Skeletal muscle tissue (tissue), 4 donors: ENCODE data around the gene PRSS35. TPM values are rescaled to one million over a fixed set of nuclear protein-coding genes. Genes with fewer than 3 reads are reported as not detected.
"Not testable (repeated sequence)": the region's sequence is repeated elsewhere in the genome, so short reads cannot be mapped to it uniquely, and the experiment has no call there.

ENCODE experiments used
- H3K27ac ChIP-seq: one replicate; pipeline ENCODE4 v1.7.0; 2013; ENCODE audit warnings: mild to moderate bottlenecking, low read depth, low read length, inconsistent platforms
- H3K27me3 ChIP-seq, 3 donors: one replicate each; pipeline ENCODE4 v1.7.0; 2013; ENCODE audit warnings: low read length in 3 of 3; ENCODE audit not compliant: control insufficient read depth in 3 of 3, insufficient read depth in 3 of 3
- H3K36me3 ChIP-seq, 3 donors: one replicate each; pipeline ENCODE4 v1.7.0; 2013; ENCODE audit warnings: low read length in 3 of 3; ENCODE audit not compliant: control insufficient read depth in 3 of 3, insufficient read depth in 3 of 3
- H3K4me1 ChIP-seq, 3 donors: one replicate each; pipeline ENCODE4 v1.7.0; 2013; ENCODE audit warnings: low read length in 3 of 3, mild to moderate bottlenecking in 3 of 3; ENCODE audit not compliant: control insufficient read depth in 3 of 3, insufficient read depth in 3 of 3
- H3K4me3 ChIP-seq, 3 donors: one replicate each; pipeline ENCODE4 v1.7.0; 2013; ENCODE audit warnings: low read length in 3 of 3
- H3K9ac ChIP-seq, 3 donors: one replicate each; pipeline ENCODE4 v1.7.0; 2013; ENCODE audit warnings: low read length in 3 of 3, mild to moderate bottlenecking in 3 of 3, moderate library complexity in 2 of 3, low read depth in 1 of 3
- H3K9me3 ChIP-seq, 3 donors: one replicate each; pipeline ENCODE4 v1.7.0; 2013; ENCODE audit warnings: low read length in 3 of 3; ENCODE audit not compliant: control insufficient read depth in 3 of 3
- total RNA-seq: library from RNA; depleted of rRNA; stranded (reverse); fragments of >200 nt; gene quantifications from one replicate; pipeline ENCODE4 v1.2.3, GENCODE V29; 2014
- donor health status: Osteomylitis.

The PRSS35 gene
- total RNA-seq, 1 donor from 2014 or later, result 29.7 TPM

GRCh38 chr6:83551748-83552147 is 39.4 kb downstream of the PRSS35 start:
- H3K4me3 ChIP-seq, H3K27ac ChIP-seq, H3K9ac ChIP-seq, H3K4me1 ChIP-seq, H3K9me3 ChIP-seq, H3K36me3 ChIP-seq, H3K27me3 ChIP-seq: not testable (repeated sequence)

GRCh38 chr6:83556871-83557270 is 44.5 kb downstream of the PRSS35 start:
- Histone ChIP-seq H3K4me1 (no peaks in the 10 kb centered on the region), H3K9ac (no peak overlapping the region), H3K27me3 (no peaks in the 10 kb centered on the region), H3K36me3 (no peaks in the 10 kb centered on the region), H3K27ac (no peak overlapping the region), H3K9me3 (no peaks in the 10 kb centered on the region), H3K4me3 (no peak overlapping the region)

DNA sequence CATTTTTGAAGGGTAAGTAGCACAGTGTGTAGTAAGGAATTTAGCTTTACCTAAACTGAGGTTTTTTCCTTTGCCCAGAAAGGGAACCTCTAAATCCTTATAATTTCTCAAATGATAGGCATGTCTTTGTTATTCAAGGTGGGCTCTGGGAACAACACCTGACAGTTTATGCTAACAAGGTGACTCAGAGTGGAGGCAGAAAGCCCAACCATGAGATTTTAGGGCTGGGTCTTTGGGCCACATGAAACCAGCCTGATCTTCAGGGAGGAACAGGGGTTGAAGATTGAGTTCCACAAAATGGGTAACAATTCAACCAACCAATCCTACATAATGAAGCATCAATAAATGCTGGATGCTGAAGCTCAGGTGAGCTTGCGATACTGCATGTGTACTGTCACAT is 46.6 kb downstream of the PRSS35 start:
- H3K27ac ChIP-seq, result no peak overlapping the region
- H3K4me3 ChIP-seq, result no peak overlapping the region
- no peaks in the 10 kb centered on the region for H3K27me3 ChIP-seq
- H3K9me3 ChIP-seq, result no peaks in the 10 kb centered on the region
- no peaks in the 10 kb centered on the region for H3K36me3 ChIP-seq
- H3K4me1 ChIP-seq, result no peaks in the 10 kb centered on the region
- no peak overlapping the region for H3K9ac ChIP-seq

DNA sequence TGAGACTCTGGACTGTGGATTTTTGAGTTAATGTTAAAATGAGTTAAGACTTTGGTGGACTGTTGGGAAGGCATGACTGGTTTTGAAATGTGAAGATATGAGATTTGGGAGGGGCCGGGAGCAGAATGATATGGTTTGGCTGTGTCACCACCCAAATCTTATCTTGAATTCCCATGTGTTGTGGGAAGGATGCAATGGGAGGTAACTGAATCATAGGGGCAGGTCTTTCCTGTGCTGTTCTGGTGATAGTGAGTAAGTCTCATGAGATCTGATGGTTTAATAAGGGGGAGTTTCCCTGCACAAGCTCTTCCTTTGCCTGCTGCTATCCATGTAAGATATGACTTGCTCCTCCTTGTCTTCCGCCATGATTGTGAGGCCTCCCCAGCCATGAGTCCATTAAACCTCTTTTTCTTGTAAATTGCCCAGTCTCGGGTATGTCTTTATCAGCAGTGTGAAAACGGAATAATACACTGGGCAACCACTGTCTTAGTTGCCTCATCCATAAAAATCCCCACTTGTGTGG is 59.4 kb downstream of the PRSS35 start:
- H3K4me1 ChIP-seq, H3K9me3 ChIP-seq, H3K27ac ChIP-seq, H3K9ac ChIP-seq, H3K36me3 ChIP-seq, H3K4me3 ChIP-seq, H3K27me3 ChIP-seq: not testable (repeated sequence)

DNA sequence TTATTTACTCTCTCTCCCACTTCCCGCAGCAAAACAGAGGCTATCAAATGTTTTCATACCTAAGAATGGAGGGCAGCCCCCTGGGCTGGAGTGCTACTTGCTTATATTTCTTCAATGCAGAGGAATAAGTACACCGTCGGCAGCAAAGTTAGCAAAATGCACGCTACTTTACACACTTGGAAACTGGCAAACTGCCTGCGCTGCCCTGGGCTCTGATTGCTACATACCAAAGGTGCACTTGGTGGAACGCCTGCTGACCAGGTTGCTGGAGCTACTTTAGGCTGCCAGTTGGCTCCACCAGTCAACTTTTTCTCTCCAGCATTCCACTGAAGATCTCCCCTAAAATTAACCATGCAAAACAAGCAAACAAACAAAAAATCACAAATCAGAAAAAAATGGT is 62.4 kb downstream of the PRSS35 start:
- Histone ChIP-seq H3K36me3 (no peaks in the 10 kb centered on the region), H3K4me1 (no peaks in the 10 kb centered on the region), H3K4me3 (no peak overlapping the region), H3K27me3 (peaks cover 0 to 2% (median 0%) of the 10 kb centered on the region in 3 donors), H3K9me3 (no peaks in the 10 kb centered on the region), H3K27ac (no peak overlapping the region), H3K9ac (no peak overlapping the region)

Other genes starting within 250 kb of the PRSS35 start
- gene ME1, start 81.5 kb upstream of the PRSS35 start, total RNA-seq, result 2.6 TPM
- 2.1 TPM for gene SNAP91, start 196.6 kb downstream of the PRSS35 start, total RNA-seq